ENCODE data around the gene PTF1A. TPM values are rescaled to one million over a fixed set of nuclear protein-coding genes. Genes with fewer than 3 reads are reported as not detected.
A peak's percentile ranks its signal among the peaks of the same experiment; 100 is the strongest.

Gene PTF1A
- total RNA-seq, 2 donors from 2014 or later: not detected

- peaks cover 16 to 27% of the 10 kb centered on the region in 2 donors for H3K27me3 ChIP-seq
- no peak for DNase-seq (ENCODE audit: low spot score)
These were observed 17.8 kb upstream of the PTF1A start for GRCh38 chr10:23174074-23174976.

GRCh38 chr10:23174977-23175512 lies 17.1 kb upstream of the PTF1A start:
- no peak for TF ChIP-seq CTCF (IDR thresholded peaks at IDR 0.05)
- H3K27me3 ChIP-seq: peaks cover 16 to 27% of the 10 kb centered on the region in 2 donors

More at GRCh38 chr10:23174074-23174976, 17.8 kb upstream of the PTF1A start:
- Histone ChIP-seq H3K9me3 (no peaks in the 10 kb centered on the region), H3K4me3 (peak overlapping the region in 1 of 2 donors; percentile 32), H3K4me1 (peaks cover 0 to 22% of the 10 kb centered on the region in 2 donors), H3K36me3 (no peaks in the 10 kb centered on the region), H3K27ac (no peak overlapping the region)
- no peak for TF ChIP-seq CTCF (IDR thresholded peaks at IDR 0.05)

GRCh38 chr10:23186178-23186577 lies 5.9 kb upstream of the PTF1A start:
- Histone ChIP-seq H3K27ac (no peak overlapping the region), H3K27me3 (peaks cover under 1 to 4% of the 10 kb centered on the region in 2 donors), H3K4me3 (no peak overlapping the region), H3K36me3 (no peaks in the 10 kb centered on the region), H3K9me3 (no peaks in the 10 kb centered on the region), H3K4me1 (no peaks in the 10 kb centered on the region)
- no peak for DNase-seq (ENCODE audit: low spot score)
- no peak for TF ChIP-seq CTCF (IDR thresholded peaks at IDR 0.05)

More at GRCh38 chr10:23174977-23175512, 17.1 kb upstream of the PTF1A start:
- no peak for DNase-seq (ENCODE audit: low spot score)
- no peak overlapping the region for H3K4me3 ChIP-seq
- H3K36me3 ChIP-seq: no peaks in the 10 kb centered on the region
- peaks cover 0 to 22% of the 10 kb centered on the region in 2 donors for H3K4me1 ChIP-seq
- no peak overlapping the region for H3K27ac ChIP-seq
- no peaks in the 10 kb centered on the region for H3K9me3 ChIP-seq

- H3K36me3 ChIP-seq: no peaks in the 10 kb centered on the region
- DNase-seq (ENCODE audit: low spot score): no peak
- no peak overlapping the region for H3K27ac ChIP-seq
- H3K9me3 ChIP-seq: no peaks in the 10 kb centered on the region
- H3K4me3 ChIP-seq: no peak overlapping the region
- peaks cover 4 to 5% of the 10 kb centered on the region in 2 donors for H3K27me3 ChIP-seq
- H3K4me1 ChIP-seq: peaks cover 0 to 5% of the 10 kb centered on the region in 2 donors
- TF ChIP-seq CTCF (IDR thresholded peaks at IDR 0.05): no peak
These were observed 5.4 kb upstream of the PTF1A start for GRCh38 chr10:23186697-23187096.

GRCh38 chr10:23187155-23187554 lies 5.0 kb upstream of the PTF1A start:
- no peak for TF ChIP-seq CTCF (IDR thresholded peaks at IDR 0.05)
- Histone ChIP-seq H3K4me1 (peaks cover 0 to 9% of the 10 kb centered on the region in 2 donors), H3K9me3 (no peaks in the 10 kb centered on the region), H3K27me3 (peaks cover 4 to 10% of the 10 kb centered on the region in 2 donors), H3K4me3 (no peak overlapping the region), H3K36me3 (no peaks in the 10 kb centered on the region), H3K27ac (no peak overlapping the region)
- no peak for DNase-seq (ENCODE audit: low spot score)
